CD4-positive, alpha-beta T cell treated with Interleukin-10 for 1 hour (primary cell): Measurements from ENCODE around the gene SELENOS.
"Not testable (repeated sequence)": the region's sequence is repeated elsewhere in the genome, so short reads cannot be mapped to it uniquely, and the experiment has no call there.

Source experiments
- DNase-seq: peaks from one replicate; pipeline ENCODE4 v3.0.0-alpha.2; 2020

SELENOS gene

GRCh38 chr15:101309436-101310160 is 32.3 kb upstream of the SELENOS start:
- DNase-seq: no peak

GRCh38 chr15:101308604-101309435 is 31.5 kb upstream of the SELENOS start:
- DNase-seq: no peak

GRCh38 chr15:101307897-101308603 is 30.8 kb upstream of the SELENOS start:
- no peak for DNase-seq

- DNase-seq: no peak
Observed at GRCh38 chr15:101307048-101307896, 30.0 kb upstream of the SELENOS start.

- no peak for DNase-seq
Observed at GRCh38 chr15:101306341-101307047, 29.2 kb upstream of the SELENOS start.

GRCh38 chr15:101305820-101306255 is 28.6 kb upstream of the SELENOS start:
- DNase-seq: no peak

- DNase-seq: no peak
Observed at GRCh38 chr15:101303408-101303807, 26.1 kb upstream of the SELENOS start.

- DNase-seq: no peak
Observed at GRCh38 chr15:101296418-101297405, 19.4 kb upstream of the SELENOS start.

- DNase-seq: no peak
Observed at GRCh38 chr15:101295607-101296161, 18.4 kb upstream of the SELENOS start.

- DNase-seq: peak; percentile 97
Observed at GRCh38 chr15:101294731-101295606, 17.7 kb upstream of the SELENOS start, which contains the start of gene SNRPA1. TSS of gene SNRPA1 (minus strand) at chr15:101295248. CDS start at chr15:101295178, 70 bp downstream.

- no peak for DNase-seq
Observed at GRCh38 chr15:101293122-101293521, 15.8 kb upstream of the SELENOS start.

- peak; percentile 74 for DNase-seq
Observed at GRCh38 chr15:101288905-101289513, 11.7 kb upstream of the SELENOS start.

GRCh38 chr15:101287342-101287741 is 10.1 kb upstream of the SELENOS start:
- DNase-seq: not testable (repeated sequence)

- no peak for DNase-seq
Observed at GRCh38 chr15:101286471-101287114, 9.3 kb upstream of the SELENOS start.

- no peak for DNase-seq
Observed at GRCh38 chr15:101283931-101284330, 6.6 kb upstream of the SELENOS start.

- no peak for DNase-seq
Observed at GRCh38 chr15:101280007-101280406, 2.7 kb upstream of the SELENOS start.

- DNase-seq: no peak
Observed at GRCh38 chr15:101277943-101278564, 769 bp upstream of the SELENOS start.
